ENCODE results near the gene RNF227. TPM values are rescaled to one million over a fixed set of nuclear protein-coding genes. Genes with fewer than 3 reads are reported as not detected.
A peak's percentile ranks its signal among the peaks of the same experiment; 100 is the strongest.
"Not testable (repeated sequence)": the region's sequence is repeated elsewhere in the genome, so short reads cannot be mapped to it uniquely, and the experiment has no call there.

Gene RNF227
- total RNA-seq: 0.70 TPM
- long read RNA-seq, partial matches to known transcripts: 0 of 2 reads
- long read RNA-seq, other reads (novel, unspliced or antisense): 0 of 2 reads

DNA sequence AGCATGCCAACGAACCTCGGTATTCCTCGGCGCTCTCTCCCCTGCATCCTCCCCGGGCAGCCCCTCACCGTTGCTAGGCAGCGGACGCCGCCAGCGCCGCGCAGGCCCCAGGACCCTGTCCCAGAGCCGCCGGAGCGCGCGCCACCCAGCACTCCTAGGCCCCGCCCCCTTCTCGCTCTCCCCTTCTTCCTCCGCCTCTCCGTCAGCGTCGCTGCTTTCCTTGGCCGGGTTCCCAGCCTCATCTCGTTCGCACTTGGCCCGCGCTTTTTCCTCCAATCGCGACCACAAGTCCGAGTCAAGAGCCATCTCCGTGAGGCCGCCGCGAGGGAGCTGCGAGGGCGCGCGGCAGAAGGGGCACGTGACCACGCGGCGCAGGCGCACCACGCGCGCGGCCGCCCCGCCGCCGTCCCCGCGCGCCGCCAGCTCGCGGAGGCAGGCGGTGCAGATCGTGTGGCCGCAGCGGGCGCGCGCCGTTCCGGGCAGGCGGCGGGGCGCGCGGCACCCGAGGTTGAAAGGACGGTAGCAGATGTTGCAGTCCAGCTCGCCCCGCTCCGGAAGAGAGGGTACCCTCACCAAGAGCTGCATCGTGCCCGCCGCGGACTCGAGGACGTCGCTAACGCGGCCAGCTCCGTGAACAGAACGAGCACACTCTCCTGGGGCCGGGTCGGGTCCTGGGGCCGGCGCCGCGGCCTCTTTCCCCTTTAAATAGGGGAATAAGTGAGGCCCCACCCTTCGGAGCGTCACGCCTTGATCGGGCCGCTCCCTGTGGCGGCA, at the start of gene RNF227:
Gene RNF227 (minus strand): TSS at position 679 of the 774 bp plus-strand sequence. CDS start 94 bp downstream, at position 585.
- peak; percentile 91 for ATAC-seq
- intact Hi-C loops (cut with DNase I): loop anchor here (2.0 kb wide), 1 partner anchor 27 kb away; the partner anchor contains the start of gene CHD3

DNA sequence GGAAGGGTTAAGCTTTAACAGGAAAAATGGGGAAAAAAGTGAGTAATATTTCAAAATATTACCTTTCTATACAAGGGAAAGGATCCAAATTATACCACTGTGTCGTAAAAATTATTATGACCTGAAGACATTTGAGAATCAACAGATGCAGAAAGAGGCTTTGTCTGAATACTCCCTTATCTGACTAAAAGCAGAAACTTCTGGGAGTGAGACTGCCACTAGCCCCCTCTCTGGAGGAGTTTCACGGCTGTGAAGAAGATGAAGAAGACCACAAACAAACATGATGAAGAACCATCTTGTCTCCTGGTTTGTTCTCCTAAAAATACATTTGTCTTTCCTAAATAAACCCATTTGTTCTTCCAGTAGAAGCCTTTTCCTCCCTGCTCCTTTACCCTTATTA, 45.3 kb upstream of the RNF227 start:
- DNase-seq (ENCODE audit: missing footprints): no peak
- intact Hi-C loops (cut with DNase I): no loop called here
- no peak for ATAC-seq

More for the DNA sequence above, at the start of gene RNF227:
- DNase-seq (ENCODE audit: missing footprints): peak; percentile 96

DNA sequence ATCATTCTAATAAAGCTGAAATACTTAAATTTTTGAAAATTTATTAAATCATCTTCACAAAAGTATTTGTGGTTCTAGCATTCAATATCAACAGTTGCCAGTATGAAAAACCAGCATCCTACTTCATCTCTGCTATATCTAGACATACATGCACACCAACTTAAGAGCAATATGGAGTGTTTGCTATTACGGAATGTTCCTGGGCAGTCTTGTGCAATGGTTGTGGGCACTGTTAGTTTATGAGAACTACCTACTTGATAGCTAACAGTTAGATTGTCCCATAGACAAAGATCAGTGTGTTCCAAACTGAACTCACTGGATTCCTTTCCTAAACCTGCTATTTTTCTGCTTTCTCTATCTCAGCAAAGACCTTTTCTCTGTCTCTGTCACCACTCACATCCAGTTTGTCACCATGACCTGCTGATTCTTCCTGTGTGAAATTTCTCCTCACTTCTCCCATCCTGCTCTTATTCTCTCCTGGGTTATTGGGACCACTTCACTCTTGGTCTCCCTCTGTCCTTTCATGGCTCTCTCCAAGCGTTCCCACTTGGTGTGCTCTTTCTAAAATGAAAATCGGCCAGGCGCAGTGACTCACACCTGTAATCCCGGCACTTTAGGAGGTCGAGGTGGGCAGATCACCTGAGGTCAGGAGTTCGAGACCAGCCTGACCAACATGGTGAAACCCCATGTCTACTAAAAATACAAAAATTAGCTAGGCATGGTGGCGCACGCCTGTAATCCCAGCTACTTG, 43.6 kb upstream of the RNF227 start:
- DNase-seq (ENCODE audit: missing footprints) (no peak), ATAC-seq (no peak)
- intact Hi-C loops (cut with DNase I): no loop called here

DNA sequence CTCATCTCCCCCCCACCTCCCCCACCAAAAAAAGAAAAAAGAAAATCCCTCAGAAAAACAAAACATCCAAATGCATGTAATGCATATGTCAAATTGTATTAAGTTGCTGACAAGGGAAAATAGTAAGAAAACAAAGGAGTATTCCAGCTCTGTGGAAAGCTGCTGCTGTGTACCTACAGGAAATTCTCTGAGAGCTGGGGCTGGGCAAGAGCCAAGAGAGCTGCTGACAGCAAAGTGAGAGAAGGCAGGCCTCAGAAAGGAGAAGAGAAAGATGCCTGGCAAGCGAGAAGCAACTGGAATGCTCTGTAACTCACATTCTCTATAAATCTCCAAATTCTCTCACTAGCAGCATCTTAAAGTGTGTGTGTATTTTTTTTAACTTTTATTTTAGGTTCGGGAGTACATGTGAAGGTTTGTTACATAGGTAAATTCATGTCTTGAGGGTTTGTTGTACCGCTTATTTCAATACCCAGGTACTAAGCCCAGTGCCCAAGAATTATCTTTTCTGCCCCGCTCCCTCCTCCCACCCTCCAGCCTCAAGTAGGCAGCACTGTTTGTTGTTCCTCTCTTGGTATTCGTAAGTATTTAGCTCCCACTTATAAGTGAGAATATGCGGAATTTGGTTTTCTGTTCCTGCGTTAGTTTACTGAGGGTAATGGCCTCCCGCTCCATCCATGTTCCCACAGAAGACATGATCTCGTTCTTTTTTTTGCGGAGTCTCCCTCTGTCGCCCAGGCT, 40.3 kb upstream of the RNF227 start:
- no peak for DNase-seq (ENCODE audit: missing footprints)
- peak; percentile 94 for ATAC-seq
- intact Hi-C loops (cut with DNase I): no loop called here

DNA sequence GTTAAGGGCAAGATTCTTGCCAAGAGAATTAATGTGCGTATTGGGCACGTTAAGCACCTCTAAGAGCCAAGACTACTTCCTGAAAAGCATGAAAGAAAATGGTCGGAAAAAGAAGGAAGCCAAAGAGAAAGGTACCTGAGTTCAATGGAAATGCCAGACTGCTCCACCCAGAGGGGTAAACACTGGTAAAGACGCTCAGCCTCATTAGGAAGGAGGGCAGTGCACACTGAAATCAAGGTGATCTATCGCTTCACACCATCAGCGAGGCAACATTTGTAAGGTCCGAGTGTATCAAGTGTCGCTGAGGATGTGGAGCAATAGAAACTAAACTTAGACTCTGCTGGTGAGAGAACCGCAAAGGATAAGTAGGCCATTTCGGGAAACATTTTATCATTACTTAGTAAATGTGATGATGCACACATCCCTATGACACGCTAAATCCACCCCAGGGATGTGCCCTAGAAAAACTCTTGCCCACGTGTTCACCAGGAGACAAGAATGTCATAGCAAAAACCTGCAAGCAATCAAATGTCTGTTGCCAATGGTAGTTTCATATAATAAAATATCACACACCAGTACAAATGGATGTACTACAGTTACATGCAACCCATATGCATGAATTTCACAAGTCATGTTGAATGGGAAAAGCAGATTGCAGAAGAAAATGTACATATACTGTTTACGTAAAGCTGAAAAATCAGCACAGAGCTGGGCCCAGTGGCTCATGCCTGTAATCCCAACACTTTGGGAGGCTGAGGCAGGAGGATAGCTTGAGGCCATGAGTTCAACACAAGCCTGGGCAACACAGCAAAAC, 39.5 kb upstream of the RNF227 start:
- DNase-seq (ENCODE audit: missing footprints) (no peak), ATAC-seq (peak; percentile 76)
- intact Hi-C loops (cut with DNase I): no loop called here

DNA sequence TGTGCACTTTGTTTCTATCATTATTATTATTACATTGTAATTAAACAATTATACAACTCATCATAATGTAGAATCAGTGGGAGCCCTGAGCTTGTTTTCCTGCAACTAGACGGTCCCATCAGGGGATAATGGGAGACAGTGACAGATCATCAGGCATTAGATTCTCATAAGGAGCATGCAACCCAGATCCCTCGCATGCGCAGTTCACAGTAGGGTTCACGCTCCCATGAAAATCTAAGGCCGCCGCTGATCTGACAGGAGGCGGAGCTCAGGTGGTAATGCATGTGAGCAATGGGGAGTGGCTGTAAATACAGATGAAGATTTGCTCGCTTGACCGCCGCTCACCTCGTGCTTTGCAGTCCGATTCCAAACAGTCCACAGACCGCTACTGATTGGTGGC, 37.2 kb upstream of the RNF227 start:
- intact Hi-C loops (cut with DNase I); ATAC-seq; DNase-seq (ENCODE audit: missing footprints): not testable (repeated sequence)

DNA sequence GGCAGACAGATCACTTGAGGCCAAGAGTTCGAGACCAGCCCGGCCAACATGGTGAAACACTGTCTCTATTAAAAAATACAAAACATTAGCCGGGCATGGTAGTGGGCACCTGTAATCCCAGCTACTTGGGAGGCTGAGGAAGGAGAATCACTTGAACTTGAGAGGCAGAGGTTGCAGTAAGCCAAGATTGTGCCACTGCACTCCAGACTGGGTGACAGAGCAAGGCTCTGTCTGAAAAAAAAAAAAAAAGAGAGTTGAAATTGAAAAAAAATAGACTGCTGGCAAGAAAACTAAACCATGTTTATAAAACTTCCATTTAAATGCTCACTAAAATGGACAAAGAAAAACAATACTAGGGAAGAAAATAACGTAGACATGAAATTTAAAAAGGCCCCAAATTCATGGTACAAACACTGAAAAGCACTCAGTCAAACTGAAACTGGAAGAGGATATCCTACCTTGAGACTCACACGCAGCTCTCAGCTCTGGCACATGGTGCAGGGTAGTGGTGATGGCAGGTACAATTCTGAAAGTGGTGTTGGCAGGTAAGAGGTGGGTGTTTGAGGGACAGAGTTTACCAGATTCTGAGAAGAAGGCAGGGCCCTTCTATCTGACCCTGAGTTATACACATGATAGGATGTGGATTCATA, 35.2 kb upstream of the RNF227 start:
- ATAC-seq (no peak), DNase-seq (ENCODE audit: missing footprints) (no peak)
- intact Hi-C loops (cut with DNase I): no loop called here

DNA sequence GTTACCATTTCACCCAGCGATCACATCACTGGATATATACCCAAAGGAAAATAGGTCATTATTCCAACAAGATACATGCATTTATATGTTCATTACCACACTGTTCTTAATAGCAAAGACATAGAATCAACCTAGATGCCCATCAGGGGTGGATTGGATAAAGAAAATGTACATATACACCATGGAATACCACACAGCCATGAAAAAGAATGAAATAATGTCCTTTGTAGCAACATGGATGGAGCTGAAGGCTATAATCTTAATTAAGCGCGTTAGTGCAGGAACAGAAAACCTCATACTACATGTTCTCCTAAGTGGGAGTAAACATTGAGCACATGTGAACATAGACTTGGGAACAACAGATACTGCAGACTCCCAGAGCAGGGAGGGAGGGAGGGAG, 34.5 kb upstream of the RNF227 start:
- DNase-seq (ENCODE audit: missing footprints) (no peak), ATAC-seq (no peak)
- intact Hi-C loops (cut with DNase I): no loop called here

DNA sequence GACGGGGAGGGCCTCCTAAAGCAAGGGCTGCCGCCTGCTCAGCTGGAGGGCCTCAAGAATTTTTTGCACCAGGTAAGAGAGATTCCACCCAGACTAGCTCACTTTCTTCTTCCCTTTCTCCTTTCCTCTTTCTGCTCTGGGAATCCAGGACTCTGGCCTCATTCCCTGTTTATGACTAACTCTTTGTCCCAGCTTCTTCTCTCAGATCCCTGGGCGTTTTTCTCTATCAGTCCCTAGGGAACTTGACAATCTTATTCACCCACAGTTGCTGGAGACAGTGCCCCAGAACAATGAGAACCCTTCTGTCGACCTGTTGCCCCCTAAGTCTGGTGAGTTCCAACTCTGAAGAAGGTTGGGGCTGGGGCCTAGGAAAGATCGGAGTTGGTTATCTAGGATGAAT, 31.6 kb upstream of the RNF227 start:
- intact Hi-C loops (cut with DNase I): no loop called here
- DNase-seq (ENCODE audit: missing footprints) (no peak), ATAC-seq (no peak)

DNA sequence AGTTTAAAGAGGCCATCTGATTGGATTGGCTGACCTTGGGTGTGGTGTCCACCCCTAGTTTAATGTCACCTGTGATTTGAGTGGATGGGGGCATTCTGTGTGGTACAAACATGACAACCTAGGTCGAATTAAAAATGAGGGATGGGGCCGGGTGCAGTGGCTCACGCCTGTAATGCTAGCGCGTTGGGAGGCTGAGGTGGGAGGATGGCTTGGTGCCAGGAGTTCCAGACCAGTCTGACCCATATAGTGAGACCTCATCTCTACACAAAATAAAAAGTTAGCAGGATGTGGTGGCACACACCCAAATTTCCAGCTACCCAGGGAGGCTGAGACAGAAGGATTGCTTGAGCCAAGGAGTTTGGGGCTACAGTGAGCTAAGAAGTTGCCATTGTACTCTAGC, 30.4 kb upstream of the RNF227 start:
- no peak for ATAC-seq
- intact Hi-C loops (cut with DNase I): no loop called here
- DNase-seq (ENCODE audit: missing footprints): no peak

DNA sequence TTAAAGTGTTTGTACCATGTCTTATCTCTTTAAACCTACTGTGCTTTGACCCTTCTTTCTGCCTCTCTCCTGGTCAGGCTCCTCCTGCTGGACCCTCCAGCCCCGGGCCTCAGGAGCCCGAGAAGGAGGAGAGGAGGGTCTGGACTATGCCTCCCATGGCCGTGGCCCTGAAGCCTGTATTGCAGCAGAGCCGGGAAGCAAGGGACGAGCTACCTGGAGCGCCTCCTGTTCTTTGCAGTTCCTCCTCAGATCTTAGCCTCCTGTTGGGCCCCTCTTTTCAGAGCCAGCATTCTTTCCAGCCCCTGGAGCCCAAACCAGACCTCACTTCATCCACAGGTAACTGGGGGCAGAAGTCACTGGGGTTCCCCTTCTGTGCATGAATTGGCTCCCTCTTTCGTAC, 29.6 kb upstream of the RNF227 start:
- ATAC-seq: no peak
- intact Hi-C loops (cut with DNase I): no loop called here
- no peak for DNase-seq (ENCODE audit: missing footprints)

DNA sequence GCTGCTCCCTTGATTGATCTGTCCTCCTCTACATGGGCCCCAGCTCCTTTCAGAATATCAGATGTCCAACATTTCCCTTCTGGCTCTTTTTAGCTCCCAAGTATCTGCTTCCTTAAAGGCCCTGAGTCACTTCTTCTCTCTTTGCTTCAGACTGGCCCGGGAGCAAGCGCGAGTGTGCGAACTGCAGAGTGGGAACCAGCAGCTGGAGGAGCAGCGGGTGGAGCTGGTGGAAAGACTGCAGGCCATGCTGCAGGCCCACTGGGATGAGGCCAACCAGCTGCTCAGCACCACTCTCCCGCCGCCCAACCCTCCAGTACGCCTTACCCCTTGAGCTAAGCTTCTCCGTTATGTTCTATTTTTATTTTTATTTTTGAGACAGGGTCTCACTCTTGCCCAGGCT, 28.2 kb upstream of the RNF227 start:
- ATAC-seq (no peak), DNase-seq (ENCODE audit: missing footprints) (no peak)
- intact Hi-C loops (cut with DNase I): no loop called here

DNA sequence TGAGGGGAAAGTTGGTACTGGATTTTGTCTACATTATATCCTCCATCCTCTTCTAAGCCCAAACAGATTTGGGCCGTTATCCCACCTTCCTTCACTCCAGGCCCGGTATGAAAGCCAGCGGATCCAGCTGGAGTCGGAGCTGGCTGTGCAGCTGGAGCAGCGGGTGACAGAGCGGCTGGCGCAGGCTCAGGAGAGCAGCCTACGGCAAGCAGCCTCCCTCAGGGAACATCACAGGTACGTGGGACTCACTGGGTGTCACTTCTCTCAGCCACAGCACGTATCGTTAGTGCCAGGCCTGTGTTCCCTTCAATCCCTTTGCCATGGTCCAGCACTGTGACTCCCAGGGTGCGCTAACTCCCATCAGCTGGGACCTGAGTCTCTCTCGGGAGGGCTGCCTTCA, 27.2 kb upstream of the RNF227 start:
- intact Hi-C loops (cut with DNase I): no loop called here
- no peak for DNase-seq (ENCODE audit: missing footprints)
- no peak for ATAC-seq

DNA sequence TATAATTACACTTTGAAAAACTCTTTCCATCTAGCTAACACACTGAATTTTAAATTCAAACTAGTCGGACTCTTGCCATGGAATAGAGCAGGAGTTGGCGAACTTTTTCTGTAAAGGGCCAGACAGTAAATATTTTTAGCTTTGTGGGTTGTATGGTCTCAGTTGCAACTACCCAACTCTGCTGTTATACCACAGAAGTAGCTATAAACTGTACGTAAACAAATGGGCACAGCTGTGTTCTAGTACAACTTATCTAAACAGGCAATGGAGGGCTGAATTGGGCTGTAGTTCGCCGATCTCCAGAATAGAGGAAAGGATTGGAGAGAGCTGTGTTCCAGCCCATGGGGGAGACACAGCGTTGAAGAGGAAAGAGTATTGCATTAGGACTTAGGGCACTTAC, 24.7 kb upstream of the RNF227 start:
- no peak for DNase-seq (ENCODE audit: missing footprints)
- intact Hi-C loops (cut with DNase I): no loop called here
- no peak for ATAC-seq

DNA sequence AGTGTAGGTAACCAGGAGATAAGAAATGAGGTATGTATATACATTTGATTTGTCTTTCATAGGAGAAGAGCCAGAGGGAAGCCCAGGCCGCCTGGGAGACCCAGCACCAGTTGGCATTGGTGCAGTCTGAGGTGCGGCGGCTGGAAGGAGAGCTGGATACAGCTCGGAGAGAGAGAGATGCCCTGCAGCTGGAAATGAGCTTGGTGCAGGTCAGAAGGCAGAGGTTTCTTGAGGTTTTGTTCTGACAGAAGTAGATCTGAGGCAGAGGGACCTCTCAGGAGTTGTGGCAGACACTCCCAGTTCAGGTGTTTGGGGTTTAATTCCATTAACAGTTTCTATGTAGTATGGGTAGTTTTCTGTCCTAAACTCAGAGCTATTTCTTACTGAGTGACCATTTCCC, 23.9 kb upstream of the RNF227 start:
- ATAC-seq (no peak), DNase-seq (ENCODE audit: missing footprints) (no peak)
- intact Hi-C loops (cut with DNase I): no loop called here

DNA sequence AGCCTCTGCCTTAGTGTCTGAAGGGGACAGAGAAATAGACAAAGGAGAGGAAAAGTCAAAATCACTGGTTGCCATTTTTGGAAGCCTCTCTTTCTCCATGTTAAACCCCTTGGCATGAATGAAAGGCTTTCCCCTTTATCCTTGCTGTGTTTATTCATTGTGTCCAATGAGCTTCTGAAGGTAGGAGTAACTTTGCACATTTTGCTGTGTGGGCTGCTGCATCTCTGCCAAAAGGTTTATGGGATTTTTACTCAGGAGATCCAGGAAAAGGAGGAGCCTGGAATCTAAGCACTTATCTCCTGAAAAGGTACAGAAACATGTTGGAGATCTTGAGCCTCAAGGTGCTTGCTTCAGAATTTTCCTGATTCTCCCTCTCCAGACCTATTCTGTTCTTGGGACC, 19.8 kb upstream of the RNF227 start:
- DNase-seq (ENCODE audit: missing footprints) (no peak), ATAC-seq (no peak)
- intact Hi-C loops (cut with DNase I): no loop called here

DNA sequence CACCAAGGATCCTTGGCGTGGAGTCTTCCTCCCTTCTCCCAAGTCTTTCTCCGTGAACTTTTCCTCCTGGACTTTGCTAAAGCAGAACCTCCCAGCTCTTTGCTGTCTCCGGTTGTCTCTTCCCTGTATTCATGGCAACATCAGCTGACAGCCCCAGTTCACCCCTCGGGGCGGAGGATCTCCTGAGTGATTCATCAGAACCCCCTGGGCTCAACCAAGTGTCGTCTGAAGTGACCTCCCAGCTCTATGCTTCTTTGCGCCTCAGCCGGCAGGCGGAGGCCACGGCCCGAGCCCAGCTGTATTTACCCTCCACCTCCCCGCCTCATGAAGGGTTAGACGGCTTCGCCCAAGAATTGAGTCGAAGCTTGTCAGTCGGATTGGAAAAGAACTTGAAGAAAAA, 16.9 kb upstream of the RNF227 start:
- DNase-seq (ENCODE audit: missing footprints): no peak
- ATAC-seq: no peak
- intact Hi-C loops (cut with DNase I): loop anchor here (5.0 kb wide), 1 partner anchor 76 kb away; the partner anchor contains the start of genes CYB5D1, NAA38 and TMEM88

DNA sequence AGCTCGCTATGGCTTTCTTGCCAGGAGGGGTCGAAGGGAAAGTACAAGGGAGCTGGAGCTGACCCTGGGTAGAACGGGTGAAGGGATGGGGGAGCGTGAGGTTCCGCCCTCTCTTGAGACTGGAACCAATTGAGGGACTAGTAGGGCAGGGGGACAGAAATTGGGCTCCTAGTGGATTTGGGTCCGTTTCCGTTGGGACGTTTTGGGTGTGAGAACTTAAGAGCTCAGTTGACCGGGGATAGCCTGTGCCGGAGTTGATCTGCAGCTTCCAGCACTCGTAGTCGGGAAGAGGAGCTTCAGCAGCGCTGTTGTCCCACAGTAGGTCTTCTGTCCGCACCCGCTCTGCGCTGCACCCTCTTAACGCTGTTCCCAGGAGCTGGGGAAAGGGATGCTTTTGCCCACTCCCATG, 16.4 kb upstream of the RNF227 start:
- DNase-seq (ENCODE audit: missing footprints) (no peak), ATAC-seq (peak; percentile 21)
- intact Hi-C loops (cut with DNase I): loop anchor here (5.0 kb wide), 1 partner anchor 75 kb away; the partner anchor contains the start of genes CYB5D1, NAA38 and TMEM88
